NCI-H2227 (cell line): ENCODE results near the gene CD4.

Source experiments
- DNase-seq: peaks from one replicate; lab custom pipeline; 2025; ENCODE audit not compliant: unreplicated experiment; lab: John Stamatoyannopoulos, UW

CD4 gene

GRCh38 chr12:6810758-6811157 is 21.4 kb downstream of the CD4 start:
- DNase-seq, result no peak

GRCh38 chr12:6813363-6813762 is 24.0 kb downstream of the CD4 start:
- no peak for DNase-seq

- DNase-seq, result no peak
Measured at GRCh38 chr12:6816598-6816997, 27.3 kb downstream of the CD4 start.

- DNase-seq, result no peak
Measured at GRCh38 chr12:6817098-6817497, 27.8 kb downstream of the CD4 start.

GRCh38 chr12:6817662-6818157 is 28.4 kb downstream of the CD4 start:
- DNase-seq, result no peak

- no peak for DNase-seq
Measured at GRCh38 chr12:6818222-6818621, 28.9 kb downstream of the CD4 start.

GRCh38 chr12:6818645-6819044 is 29.3 kb downstream of the CD4 start:
- DNase-seq, result no peak

GRCh38 chr12:6819106-6820030 is 30.0 kb downstream of the CD4 start:
- no peak for DNase-seq

- no peak for DNase-seq
Measured at GRCh38 chr12:6820166-6820565, 30.8 kb downstream of the CD4 start.

- DNase-seq, result peak; percentile 75
Measured at GRCh38 chr12:6821591-6822425, 32.5 kb downstream of the CD4 start, which contains the start of gene GPR162. TSS of gene GPR162 (plus strand) at chr12:6821821. CDS start at chr12:6823899, 2,078 bp downstream.

- DNase-seq, result no peak
Measured at GRCh38 chr12:6822426-6823135, 33.3 kb downstream of the CD4 start.

- no peak for DNase-seq
Measured at GRCh38 chr12:6823182-6824084, 34.1 kb downstream of the CD4 start.

- DNase-seq, result no peak
Measured at GRCh38 chr12:6824085-6824775, 34.9 kb downstream of the CD4 start.

GRCh38 chr12:6824901-6825381 is 35.6 kb downstream of the CD4 start:
- DNase-seq, result no peak

GRCh38 chr12:6825398-6826124 is 36.2 kb downstream of the CD4 start:
- peak; percentile 82 for DNase-seq

GRCh38 chr12:6826125-6826733 is 36.9 kb downstream of the CD4 start:
- no peak for DNase-seq

GRCh38 chr12:6826734-6827436 is 37.6 kb downstream of the CD4 start:
- no peak for DNase-seq
